DOHH2 (cell line): ENCODE data around the gene B4GALT3.

Source experiments
- H3F3A ChIP-seq: fragments of 200-600 bp; sonication (generic), shearing (Covaris generic); 2 replicates; pipeline ENCODE4 v1.6.0; 2016; ENCODE audit warnings: antibody characterized with exemption, mild to moderate bottlenecking; ENCODE audit not compliant: control insufficient read depth, insufficient read depth
- H3K27ac ChIP-seq: fragments of 200-600 bp; sonication (generic); 2 replicates; pipeline ENCODE4 v1.5.1; 2014; ENCODE audit warnings: low read depth, mild to moderate bottlenecking, low read length, moderate library complexity
- H3K27me3 ChIP-seq: fragments of 200-600 bp; sonication (generic); 2 replicates; pipeline ENCODE4 v1.6.1; 2014; ENCODE audit warnings: mild to moderate bottlenecking, low read length, mixed read lengths; ENCODE audit not compliant: control insufficient read depth
- H3K36me3 ChIP-seq: fragments of 200-600 bp; sonication (generic); 2 replicates; pipeline ENCODE4 v1.6.1; 2014; ENCODE audit warnings: mild to moderate bottlenecking, low read length, moderate library complexity, mixed read lengths; ENCODE audit not compliant: control insufficient read depth
- H3K4me1 ChIP-seq: fragments of 200-600 bp; sonication (generic); 2 replicates; pipeline ENCODE4 v1.6.1; 2014; ENCODE audit warnings: mild to moderate bottlenecking, low read length, mixed read lengths; ENCODE audit not compliant: control insufficient read depth
- H3K4me2 ChIP-seq: fragments of 200-600 bp; sonication (generic); 2 replicates; pipeline ENCODE4 v1.6.0; 2014; ENCODE audit warnings: mild to moderate bottlenecking, low read length, moderate library complexity
- H3K4me3 ChIP-seq: fragments of 200-600 bp; sonication (generic); 2 replicates; pipeline ENCODE4 v1.5.1; 2014; ENCODE audit warnings: mild to moderate bottlenecking, low read length, mixed read lengths
- H3K79me2 ChIP-seq: fragments of 200-600 bp; sonication (generic); 2 replicates; pipeline ENCODE4 v1.6.1; 2014; ENCODE audit warnings: mild to moderate bottlenecking, low read length, mixed read lengths; ENCODE audit not compliant: control insufficient read depth
- H3K9me2 ChIP-seq: fragments of 200-600 bp; sonication (generic); replicated peaks from 2 replicates; pipeline ENCODE4 v1.6.1; 2014; ENCODE audit warnings: mild to moderate bottlenecking, low read length, mixed read lengths; ENCODE audit not compliant: control insufficient read depth
- H3K9me3 ChIP-seq: fragments of 200-600 bp; sonication (generic); 2 replicates; pipeline ENCODE4 v1.6.1; 2014; ENCODE audit warnings: antibody characterized with exemption, low read length, mixed read lengths; ENCODE audit not compliant: control insufficient read depth, insufficient read depth
- H4K20me1 ChIP-seq: fragments of 200-600 bp; sonication (generic); 2 replicates; pipeline ENCODE4 v1.6.0; 2014; ENCODE audit warnings: low read depth, mild to moderate bottlenecking, antibody characterized with exemption, low read length, moderate library complexity; ENCODE audit not compliant: control insufficient read depth, insufficient read depth
- CTCF ChIP-seq: fragments of 200-600 bp; sonication (generic); IDR thresholded peaks from one replicate; pipeline ENCODE4 v1.5.1; 2014; ENCODE audit warnings: antibody characterized with exemption, mild to moderate bottlenecking, low read depth, low read length; ENCODE audit not compliant: poor library complexity, severe bottlenecking
- EZH2phosphoT487 ChIP-seq: fragments of 200-600 bp; sonication (generic); IDR thresholded peaks from 2 replicates; pipeline ENCODE4 v1.6.1; 2017; ENCODE audit warnings: borderline replicate concordance, mild to moderate bottlenecking, antibody characterized with exemption, low read length, moderate library complexity, mixed read lengths

B4GALT3 gene

GRCh38 chr1:161190962-161191521, 13.7 kb upstream of the B4GALT3 start:
- no peak overlapping the region for H3K4me2 ChIP-seq
- no peaks in the 10 kb centered on the region for H3K27me3 ChIP-seq
- no peak overlapping the region for H3K27ac ChIP-seq
- peaks cover 14% of the 10 kb centered on the region for H3F3A ChIP-seq
- no peaks in the 10 kb centered on the region for H3K9me2 ChIP-seq
- TF ChIP-seq EZH2phosphoT487 (no peak), CTCF (no peak)
- H3K9me3 ChIP-seq = no peaks in the 10 kb centered on the region
- peaks cover 41% of the 10 kb centered on the region for H3K4me1 ChIP-seq
- no peaks in the 10 kb centered on the region for H3K36me3 ChIP-seq
- no peaks in the 10 kb centered on the region for H3K79me2 ChIP-seq
- H3K4me3 ChIP-seq = no peak overlapping the region
- H4K20me1 ChIP-seq = no peaks in the 10 kb centered on the region

GRCh38 chr1:161189036-161189435, 11.7 kb upstream of the B4GALT3 start:
- Histone ChIP-seq H4K20me1 (no peaks in the 10 kb centered on the region), H3K36me3 (no peaks in the 10 kb centered on the region), H3F3A (peaks cover 15% of the 10 kb centered on the region), H3K27ac (no peak overlapping the region), H3K9me2 (no peaks in the 10 kb centered on the region), H3K4me2 (no peak overlapping the region), H3K9me3 (no peaks in the 10 kb centered on the region), H3K4me1 (peaks cover 43% of the 10 kb centered on the region), H3K4me3 (no peak overlapping the region), H3K79me2 (no peaks in the 10 kb centered on the region), H3K27me3 (no peaks in the 10 kb centered on the region)
- TF ChIP-seq CTCF (no peak), EZH2phosphoT487 (no peak)

- TF ChIP-seq EZH2phosphoT487 (no peak), CTCF (no peak)
- H3K36me3 ChIP-seq = no peaks in the 10 kb centered on the region
- H4K20me1 ChIP-seq = no peaks in the 10 kb centered on the region
- H3K79me2 ChIP-seq = no peaks in the 10 kb centered on the region
- H3F3A ChIP-seq = peaks cover 15% of the 10 kb centered on the region
- peaks cover 46% of the 10 kb centered on the region for H3K4me1 ChIP-seq
- H3K4me2 ChIP-seq = no peak overlapping the region
- no peaks in the 10 kb centered on the region for H3K9me2 ChIP-seq
- no peaks in the 10 kb centered on the region for H3K9me3 ChIP-seq
- no peak overlapping the region for H3K27ac ChIP-seq
- no peaks in the 10 kb centered on the region for H3K27me3 ChIP-seq
- H3K4me3 ChIP-seq = no peak overlapping the region
Measured at GRCh38 chr1:161188381-161188780, 11.1 kb upstream of the B4GALT3 start.
